ENCODE measurements around the gene NDUFAF7. TPM values are rescaled to one million over a fixed set of nuclear protein-coding genes. Genes with fewer than 3 reads are reported as not detected.
"Not testable (repeated sequence)": the region's sequence is repeated elsewhere in the genome, so short reads cannot be mapped to it uniquely, and the experiment has no call there.

Gene NDUFAF7, protein sequence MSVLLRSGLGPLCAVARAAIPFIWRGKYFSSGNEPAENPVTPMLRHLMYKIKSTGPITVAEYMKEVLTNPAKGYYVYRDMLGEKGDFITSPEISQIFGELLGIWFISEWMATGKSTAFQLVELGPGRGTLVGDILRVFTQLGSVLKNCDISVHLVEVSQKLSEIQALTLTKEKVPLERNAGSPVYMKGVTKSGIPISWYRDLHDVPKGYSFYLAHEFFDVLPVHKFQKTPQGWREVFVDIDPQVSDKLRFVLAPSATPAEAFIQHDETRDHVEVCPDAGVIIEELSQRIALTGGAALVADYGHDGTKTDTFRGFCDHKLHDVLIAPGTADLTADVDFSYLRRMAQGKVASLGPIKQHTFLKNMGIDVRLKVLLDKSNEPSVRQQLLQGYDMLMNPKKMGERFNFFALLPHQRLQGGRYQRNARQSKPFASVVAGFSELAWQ
- polyA plus RNA-seq (ENCODE audit: low read depth in 6 of 6) = 10 to 100 TPM in 1 of 6 donors, 1 to 10 TPM in 5; 5.9 to 14.9 (median 8.4) TPM

DNA sequence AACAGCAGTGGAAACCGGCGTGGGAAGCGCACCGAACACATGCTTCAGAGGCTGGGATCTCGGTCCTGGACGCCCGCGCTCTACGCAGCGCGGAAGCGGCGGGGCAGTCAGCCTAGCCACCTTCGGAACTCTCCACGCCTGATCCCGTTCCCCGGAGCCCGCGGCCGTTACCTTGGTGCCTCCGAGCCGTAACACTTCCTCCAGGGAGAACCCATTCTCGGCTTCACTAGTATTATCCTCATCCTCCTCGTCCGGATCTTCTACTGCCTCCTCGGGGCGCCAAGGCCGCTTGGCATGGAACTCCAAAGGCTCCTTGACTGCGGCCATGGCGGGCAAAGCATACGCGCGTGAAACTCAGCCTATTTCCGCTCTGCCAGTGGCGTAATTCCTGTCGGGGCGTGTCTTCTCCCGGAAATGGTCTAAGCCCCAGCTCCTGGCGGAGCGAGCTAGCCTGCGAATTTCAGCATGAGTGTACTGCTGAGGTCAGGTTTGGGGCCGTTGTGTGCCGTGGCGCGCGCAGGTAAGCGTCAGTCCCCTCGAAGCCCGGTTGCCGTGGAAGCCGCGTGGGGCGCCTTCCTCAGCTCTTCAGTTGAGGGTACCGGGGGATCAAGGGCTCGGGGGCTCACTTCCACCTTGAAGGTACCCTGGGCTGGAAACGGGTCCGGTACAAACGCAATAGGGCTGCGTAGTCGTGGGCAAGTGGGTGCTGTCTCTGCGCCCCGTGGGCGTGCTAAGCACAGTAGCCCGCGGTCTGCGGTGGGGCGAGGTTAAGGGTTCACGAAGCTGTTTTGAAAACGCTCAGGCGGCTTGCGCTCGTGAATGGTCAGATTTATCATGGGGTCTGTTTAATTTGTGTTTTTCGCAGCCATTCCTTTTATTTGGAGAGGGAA is at the start of gene NDUFAF7, which contains the start of gene CEBPZ:
Gene NDUFAF7, plus strand, starts transcription at position 418 of the 890 bp plus-strand sequence. Its CDS starts 48 bp downstream, at position 466.
Gene CEBPZ, minus strand, starts transcription at position 356 of the 890 bp plus-strand sequence. Its CDS starts 29 bp downstream, at position 327.
- H3K27ac Mint-ChIP-seq = no peak within 1 kb of the TSS
- ATAC-seq (ENCODE audit: low read depth in 2 of 2) (peak; percentile 89 to 91), DNase-seq (peak; percentile 84)
- H3K4me3 Mint-ChIP-seq = no peak within 1 kb of the TSS
- H3K4me1 Mint-ChIP-seq = peaks cover 21 to 34% (median 27%) of the 10 kb centered on the region in 3 donors
- H3K27me3 Mint-ChIP-seq = no peaks in the 10 kb centered on the region
- H3K36me3 Mint-ChIP-seq = peaks cover 12 to 15% of the 10 kb centered on the region in 2 donors
- no peaks in the 10 kb centered on the region for H3K9me3 Mint-ChIP-seq

DNA sequence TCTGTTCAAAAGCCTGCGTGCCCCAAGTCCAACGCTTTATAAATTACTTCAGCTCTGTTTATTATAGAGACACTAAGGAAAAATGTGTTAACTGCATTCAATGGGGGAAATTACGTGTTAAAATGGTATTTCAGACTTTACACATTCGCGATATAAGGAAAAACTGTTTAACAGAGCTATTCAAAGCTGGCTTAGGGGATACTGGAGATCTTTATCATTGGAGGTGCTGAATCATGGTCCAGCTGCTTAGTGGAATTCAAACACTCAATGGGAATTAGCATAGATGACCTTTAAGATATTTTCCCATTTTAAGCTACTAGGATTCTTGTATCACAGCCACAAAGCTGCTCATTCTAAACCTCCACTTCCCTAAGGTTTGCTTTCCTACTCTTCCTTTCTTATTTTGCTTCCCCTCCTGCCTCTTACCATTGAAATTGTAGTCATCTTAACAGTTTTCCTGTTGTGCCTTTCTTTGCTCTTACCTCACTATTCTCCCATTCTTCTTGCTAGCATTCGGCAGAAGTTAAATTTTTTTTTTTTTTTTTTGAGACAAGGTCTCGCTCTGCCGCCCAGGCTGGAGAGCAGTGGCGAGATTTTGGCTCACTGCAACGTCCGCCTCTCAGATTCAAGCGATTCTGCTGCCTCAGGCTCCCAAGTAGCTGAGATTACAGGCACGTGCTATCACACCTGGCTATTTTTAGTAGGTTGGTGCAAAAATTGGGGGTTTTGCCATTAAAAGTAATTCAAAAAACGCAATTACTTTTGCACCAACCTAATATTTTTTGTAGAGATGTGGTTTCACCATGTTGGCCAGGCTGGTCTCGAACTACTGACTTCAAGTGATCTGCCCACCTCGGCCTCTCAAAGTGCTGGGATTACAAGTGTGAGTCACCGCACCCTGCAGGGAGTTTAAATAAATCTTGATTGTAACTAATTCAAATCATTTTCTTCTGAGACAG is 49.5 kb upstream of the NDUFAF7 start:
- DNase-seq (no peak), ATAC-seq (ENCODE audit: low read depth in 2 of 2) (no peak)
- Mint-ChIP-seq H3K36me3 (no peaks in the 10 kb centered on the region), H3K9me3 (no peaks in the 10 kb centered on the region), H3K27ac (peak overlapping the region in 1 of 6 donors; percentile 22), H3K4me1 (no peaks in the 10 kb centered on the region), H3K4me3 (no peak overlapping the region), H3K27me3 (peaks cover 5 to 29% (median 23%) of the 10 kb centered on the region in 3 donors)

GRCh38 chr2:37188570-37188969 is 42.9 kb upstream of the NDUFAF7 start, which contains the start of gene SULT6B1:
SULT6B1 (minus strand) TSS chr2:37188670; CDS start chr2:37188640, 30 bp downstream.
- no peak for DNase-seq
- Mint-ChIP-seq H3K4me1 (no peaks in the 10 kb centered on the region), H3K27ac (peak within 1 kb of the TSS in 1 of 6 donors; percentile 47), H3K9me3 (no peaks in the 10 kb centered on the region), H3K4me3 (no peak within 1 kb of the TSS), H3K27me3 (peaks cover 3 to 13% (median 8%) of the 10 kb centered on the region in 3 donors), H3K36me3 (no peaks in the 10 kb centered on the region)
- ATAC-seq (ENCODE audit: low read depth in 2 of 2) = no peak

- no peaks in the 10 kb centered on the region for H3K9me3 Mint-ChIP-seq
- ATAC-seq (ENCODE audit: low read depth in 2 of 2) = no peak
These were observed 41.9 kb upstream of the NDUFAF7 start for GRCh38 chr2:37189452-37190153.

GRCh38 chr2:37190290-37190689 is 41.2 kb upstream of the NDUFAF7 start:
- Mint-ChIP-seq H3K9me3 (no peaks in the 10 kb centered on the region), H3K36me3 (no peaks in the 10 kb centered on the region), H3K4me1 (peaks cover 0 to under 1% (median 0%) of the 10 kb centered on the region in 3 donors), H3K27ac (peak overlapping the region in 2 of 6 donors; percentile 5 to 37), H3K27me3 (peaks cover 3 to 13% (median 8%) of the 10 kb centered on the region in 3 donors), H3K4me3 (no peak overlapping the region)
- no peak for DNase-seq
- no peak for ATAC-seq (ENCODE audit: low read depth in 2 of 2)

More at GRCh38 chr2:37189452-37190153, 41.9 kb upstream of the NDUFAF7 start:
- H3K36me3 Mint-ChIP-seq = no peaks in the 10 kb centered on the region
- no peak overlapping the region for H3K27ac Mint-ChIP-seq
- H3K4me3 Mint-ChIP-seq = no peak overlapping the region
- H3K27me3 Mint-ChIP-seq = peaks cover 3 to 13% (median 8%) of the 10 kb centered on the region in 3 donors
- no peak for DNase-seq
- no peaks in the 10 kb centered on the region for H3K4me1 Mint-ChIP-seq

DNA sequence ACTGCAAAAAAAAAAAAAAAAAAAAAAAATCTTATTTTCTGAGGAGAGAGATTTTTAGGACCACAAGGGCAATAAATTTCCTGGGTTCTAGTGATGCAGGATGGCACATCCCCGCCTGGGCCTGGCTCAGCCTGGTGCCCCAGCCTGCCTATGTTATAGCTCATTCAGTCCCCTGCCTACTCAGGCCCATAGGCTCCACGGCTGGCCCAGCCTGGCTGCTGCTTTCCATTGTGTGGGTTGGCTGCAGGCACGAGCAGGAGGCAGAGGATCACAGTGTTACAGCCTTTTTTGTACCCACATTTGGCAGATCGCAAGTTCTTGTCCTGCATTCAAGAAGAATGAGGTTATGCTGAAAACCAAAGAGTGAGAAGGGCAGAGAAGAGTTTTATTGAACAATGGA is 40.2 kb upstream of the NDUFAF7 start:
- Mint-ChIP-seq H3K9me3 (no peaks in the 10 kb centered on the region), H3K36me3 (peaks cover 0 to 3% of the 10 kb centered on the region in 2 donors), H3K27ac (no peak overlapping the region), H3K27me3 (peaks cover 3 to 8% (median 3%) of the 10 kb centered on the region in 3 donors), H3K4me1 (peaks cover 1 to 10% (median 2%) of the 10 kb centered on the region in 3 donors), H3K4me3 (peak overlapping the region in 1 of 8 donors; percentile 11)
- no peak for DNase-seq
- ATAC-seq (ENCODE audit: low read depth in 2 of 2) = no peak

DNA sequence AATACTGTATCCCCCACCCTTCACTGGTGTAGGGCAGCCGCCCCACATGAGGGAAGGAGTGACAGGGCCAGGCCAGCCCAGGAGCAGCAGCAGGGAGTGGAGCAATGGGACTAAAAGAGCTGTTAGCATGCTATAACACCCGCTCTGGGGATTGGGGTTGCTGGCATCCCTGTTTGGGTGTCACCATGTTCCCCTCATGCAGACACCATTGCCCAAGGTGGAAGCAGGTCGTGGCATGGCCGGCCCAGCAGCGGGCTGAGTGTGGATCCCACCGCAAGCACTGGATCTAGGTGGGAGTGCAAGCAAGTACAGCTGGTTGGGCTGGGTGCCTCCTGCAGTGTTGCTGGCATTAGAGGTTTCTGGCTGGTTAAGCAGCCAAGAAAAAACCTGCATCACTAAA is 39.7 kb upstream of the NDUFAF7 start:
- Mint-ChIP-seq H3K4me3 (no peak overlapping the region), H3K9me3 (no peaks in the 10 kb centered on the region), H3K27ac (no peak overlapping the region), H3K27me3 (peaks cover 0 to 5% (median 3%) of the 10 kb centered on the region in 3 donors), H3K36me3 (peaks cover 0 to 7% of the 10 kb centered on the region in 2 donors), H3K4me1 (peaks cover 4 to 13% (median 5%) of the 10 kb centered on the region in 3 donors)
- DNase-seq = no peak
- ATAC-seq (ENCODE audit: low read depth in 2 of 2) = no peak

- peaks cover 7 to 20% (median 13%) of the 10 kb centered on the region in 3 donors for H3K4me1 Mint-ChIP-seq
- ATAC-seq (ENCODE audit: low read depth in 2 of 2) = no peak
- H3K9me3 Mint-ChIP-seq = no peaks in the 10 kb centered on the region
- no peak overlapping the region for H3K4me3 Mint-ChIP-seq
- H3K27ac Mint-ChIP-seq = no peak overlapping the region
- no peak for DNase-seq
- peaks cover 0 to 5% (median 0%) of the 10 kb centered on the region in 3 donors for H3K27me3 Mint-ChIP-seq
- H3K36me3 Mint-ChIP-seq = peaks cover 0 to 7% of the 10 kb centered on the region in 2 donors
These were observed 38.9 kb upstream of the NDUFAF7 start for GRCh38 chr2:37192551-37192950.

GRCh38 chr2:37195862-37196319 is 35.6 kb upstream of the NDUFAF7 start:
- H3K27ac Mint-ChIP-seq = peak overlapping the region; percentile 95 to 99 (median 98)
- peak overlapping the region; percentile 87 to 100 (median 98) for H3K4me3 Mint-ChIP-seq
- H3K9me3 Mint-ChIP-seq; H3K27me3 Mint-ChIP-seq; H3K36me3 Mint-ChIP-seq; ATAC-seq (ENCODE audit: low read depth in 2 of 2); DNase-seq: not testable (repeated sequence)
- peaks cover 11 to 42% (median 25%) of the 10 kb centered on the region in 3 donors for H3K4me1 Mint-ChIP-seq

DNA sequence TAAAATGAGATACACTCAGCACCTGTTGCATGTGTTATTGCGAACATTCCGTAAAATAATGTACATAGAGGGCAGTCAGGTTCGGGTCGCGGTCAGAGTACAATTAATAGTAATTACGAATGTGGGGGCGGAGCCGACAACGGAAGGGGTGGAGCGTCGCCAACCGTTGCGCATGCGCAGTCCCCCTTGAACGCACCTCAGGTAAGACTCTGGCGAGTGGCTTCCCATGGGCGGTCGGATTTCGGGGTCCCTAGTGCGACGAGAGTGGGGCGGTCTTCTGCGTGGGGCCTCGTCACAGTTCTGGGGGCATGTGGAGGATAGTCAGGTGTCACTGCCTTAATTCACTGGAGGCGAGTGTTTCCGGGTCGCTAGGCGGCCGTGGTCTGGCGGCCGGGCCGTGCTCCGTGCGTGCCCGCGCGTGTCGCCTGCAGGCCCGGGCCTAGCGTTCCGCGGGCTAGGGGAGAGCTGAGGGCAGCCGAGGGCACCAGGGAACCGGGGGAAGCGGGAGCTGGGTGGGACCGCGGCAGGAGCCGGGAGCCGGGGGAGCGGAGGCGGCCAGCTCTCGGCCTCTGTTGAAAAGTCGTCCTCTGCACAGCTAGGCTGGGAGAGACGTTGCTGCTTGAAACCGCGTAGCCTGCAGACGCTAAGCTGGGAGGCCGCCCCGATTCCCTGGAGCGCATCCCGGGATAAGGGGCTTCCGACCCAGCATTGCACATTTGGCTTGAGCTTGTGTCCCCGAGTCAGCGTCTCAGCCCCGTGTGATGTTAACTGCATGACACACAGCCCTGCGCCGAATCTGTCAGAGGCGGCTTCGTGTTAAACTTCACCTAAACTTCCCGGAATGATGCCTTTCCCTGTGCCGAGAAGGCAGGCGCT is 34.9 kb upstream of the NDUFAF7 start, which contains the start of gene CEBPZOS:
Gene CEBPZOS, plus strand, starts transcription at position 177 of the 876 bp plus-strand sequence. CDS start 3,209 bp downstream, outside the sequence.
- Mint-ChIP-seq H3K36me3 (peaks cover 0 to 7% of the 10 kb centered on the region in 2 donors), H3K4me3 (peak within 1 kb of the TSS; percentile 87 to 100 (median 98)), H3K27ac (peak within 1 kb of the TSS; percentile 95 to 99 (median 98)), H3K9me3 (no peaks in the 10 kb centered on the region), H3K4me1 (peaks cover 11 to 42% (median 25%) of the 10 kb centered on the region in 3 donors), H3K27me3 (no peaks in the 10 kb centered on the region)
- ATAC-seq (ENCODE audit: low read depth in 2 of 2) = peak; percentile 85 to 88
- peak; percentile 88 for DNase-seq

DNA sequence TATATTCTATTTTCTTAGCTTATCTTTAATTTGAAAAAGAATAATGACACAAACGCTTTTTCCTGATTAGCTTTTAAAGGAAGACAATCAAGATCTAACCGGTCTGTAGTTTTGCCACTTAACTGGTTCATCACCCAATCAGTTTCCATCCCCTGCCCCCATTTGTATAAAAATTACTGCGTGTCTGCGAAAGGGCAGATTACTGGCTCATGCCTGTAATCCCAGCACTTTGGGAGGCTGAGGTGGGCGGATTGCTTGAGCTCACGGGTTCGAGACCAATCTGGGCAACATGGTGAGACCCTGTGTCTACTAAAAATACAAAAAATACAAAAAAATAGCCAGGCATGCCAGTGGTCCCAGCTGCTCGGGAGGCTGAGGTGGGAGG is 32.8 kb upstream of the NDUFAF7 start:
- DNase-seq (no peak), ATAC-seq (ENCODE audit: low read depth in 2 of 2) (no peak)
- H3K27ac Mint-ChIP-seq = peak overlapping the region in 1 of 6 donors; percentile 50
- H3K4me3 Mint-ChIP-seq = peak overlapping the region in 2 of 8 donors; percentile 68
- no peaks in the 10 kb centered on the region for H3K27me3 Mint-ChIP-seq
- H3K9me3 Mint-ChIP-seq = peaks cover 0 to 3% (median 2%) of the 10 kb centered on the region in 7 donors
- H3K36me3 Mint-ChIP-seq = peaks cover 9 to 12% of the 10 kb centered on the region in 2 donors
- peaks cover 11 to 47% (median 25%) of the 10 kb centered on the region in 3 donors for H3K4me1 Mint-ChIP-seq

Measured in naive B cell (primary cell).